OCI-LY7 (cell line): Measurements from ENCODE around the gene SPEM1. TPM values are rescaled to one million over a fixed set of nuclear protein-coding genes. Genes with fewer than 3 reads are reported as not detected.

Experiments
- BruUV-seq: library from RNA; stranded (reverse); fragments of 400-500 nt; replicated peaks from 2 replicates; lab custom pipeline; 2021; lab: Mats Ljungman, UMichigan
- CTCF ChIA-PET: fragments of 300-600 bp; sonication (Branson Sonifier 250); formaldehyde crosslinking; loops from one replicate; lab custom pipeline; 2022; ENCODE audit warnings: antibody characterized with exemption; ENCODE audit not compliant: unreplicated experiment; lab: Charles Lee
- POLR2A ChIA-PET: fragments of 300-600 bp; sonication (Branson Sonifier 250); formaldehyde crosslinking; loops from one replicate; lab custom pipeline; 2022; ENCODE audit warnings: antibody characterized with exemption; lab: Charles Lee
- DNase-seq: peaks from one replicate; pipeline ENCODE4 v3.0.0-alpha.2; 2015; ENCODE audit warnings: low spot score
- H2AFZ ChIP-seq: fragments of 200-600 bp; sonication (generic), shearing (Covaris generic); 2 replicates; pipeline ENCODE4 v1.6.1; 2014; ENCODE audit warnings: mild to moderate bottlenecking, antibody characterized with exemption, low read length, moderate library complexity
- H3K27ac ChIP-seq: fragments of 200-600 bp; sonication (generic); 2 replicates; pipeline ENCODE4 v1.5.1; 2014; ENCODE audit warnings: mixed run types, low read depth, mild to moderate bottlenecking, moderate library complexity, low read length, inconsistent platforms; ENCODE audit not compliant: poor library complexity, severe bottlenecking
- H3K36me3 ChIP-seq: fragments of 200-600 bp; sonication (generic); 2 replicates; pipeline ENCODE4 v1.6.1; 2014; ENCODE audit warnings: mild to moderate bottlenecking, antibody characterized with exemption, low read length, moderate library complexity, mixed read lengths; ENCODE audit not compliant: insufficient read depth
- H3K4me1 ChIP-seq: fragments of 200-600 bp; sonication (generic); 2 replicates; pipeline ENCODE4 v1.5.1; 2014; ENCODE audit warnings: mild to moderate bottlenecking, low read length; ENCODE audit not compliant: insufficient read depth, poor library complexity, severe bottlenecking
- H3K4me2 ChIP-seq: fragments of 200-600 bp; sonication (generic); 2 replicates; pipeline ENCODE4 v1.6.1; 2014; ENCODE audit warnings: mild to moderate bottlenecking, low read length
- H3K4me3 ChIP-seq: fragments of 200-600 bp; sonication (generic); 2 replicates; pipeline ENCODE4 v1.5.1; 2014; ENCODE audit warnings: mild to moderate bottlenecking, low read depth, low read length; ENCODE audit not compliant: poor library complexity, severe bottlenecking
- H3K79me2 ChIP-seq: fragments of 200-600 bp; sonication (generic); 2 replicates; pipeline ENCODE4 v1.6.1; 2016; ENCODE audit warnings: low read depth, mild to moderate bottlenecking, low read length, moderate library complexity, mixed read lengths; ENCODE audit not compliant: insufficient read depth
- H3K9me2 ChIP-seq: fragments of 200-600 bp; sonication (generic); 2 replicates; pipeline ENCODE4 v1.6.1; 2016; ENCODE audit warnings: mild to moderate bottlenecking, low read length, mixed read lengths; ENCODE audit not compliant: insufficient read depth
- H3K9me3 ChIP-seq: fragments of 200-600 bp; sonication (generic); 2 replicates; pipeline ENCODE4 v1.6.1; 2014; ENCODE audit warnings: mild to moderate bottlenecking, mixed run types, low read length, mixed read lengths
- H4K20me1 ChIP-seq: fragments of 200-600 bp; sonication (generic); 2 replicates; pipeline ENCODE4 v1.6.1; 2014; ENCODE audit warnings: mild to moderate bottlenecking, antibody characterized with exemption, low read length, moderate library complexity, mixed read lengths; ENCODE audit not compliant: insufficient read depth
- EZH2phosphoT487 ChIP-seq: fragments of 200-600 bp; sonication (generic); IDR thresholded peaks from 2 replicates; pipeline ENCODE4 v1.6.1; 2018; ENCODE audit warnings: low read depth, borderline replicate concordance, mild to moderate bottlenecking, mixed run types, antibody characterized with exemption, low read length, moderate library complexity, mixed read lengths
- intact Hi-C: fragments of 100-400 bp; cut with micrococcal nuclease; formaldehyde crosslinking; loops from one replicate; pipeline ENCODE4 v1.10.0; 2022; ENCODE audit not compliant: unreplicated experiment
- total RNA-seq, 2 experiments: library from RNA; depleted of rRNA in 1 of 2; stranded (reverse); fragments of >200 nt in 1 of 2; shearing (Covaris generic) in 1 of 2; gene quantifications; 2 replicates each; pipeline ENCODE4 v1.2.3, GENCODE V29; 2014 to 2022
- TF ChIP-seq, protein P1 (sequence below): fragments of 200-600 bp; sonication (generic); conservative IDR thresholded peaks from 2 replicates; pipeline ENCODE4 v1.5.1; 2014; ENCODE audit warnings: mild to moderate bottlenecking, antibody characterized with exemption, low read length, moderate library complexity, mixed read lengths

The SPEM1 gene
- total RNA-seq, 2 experiments from 2014 or later = not detected

DNA sequence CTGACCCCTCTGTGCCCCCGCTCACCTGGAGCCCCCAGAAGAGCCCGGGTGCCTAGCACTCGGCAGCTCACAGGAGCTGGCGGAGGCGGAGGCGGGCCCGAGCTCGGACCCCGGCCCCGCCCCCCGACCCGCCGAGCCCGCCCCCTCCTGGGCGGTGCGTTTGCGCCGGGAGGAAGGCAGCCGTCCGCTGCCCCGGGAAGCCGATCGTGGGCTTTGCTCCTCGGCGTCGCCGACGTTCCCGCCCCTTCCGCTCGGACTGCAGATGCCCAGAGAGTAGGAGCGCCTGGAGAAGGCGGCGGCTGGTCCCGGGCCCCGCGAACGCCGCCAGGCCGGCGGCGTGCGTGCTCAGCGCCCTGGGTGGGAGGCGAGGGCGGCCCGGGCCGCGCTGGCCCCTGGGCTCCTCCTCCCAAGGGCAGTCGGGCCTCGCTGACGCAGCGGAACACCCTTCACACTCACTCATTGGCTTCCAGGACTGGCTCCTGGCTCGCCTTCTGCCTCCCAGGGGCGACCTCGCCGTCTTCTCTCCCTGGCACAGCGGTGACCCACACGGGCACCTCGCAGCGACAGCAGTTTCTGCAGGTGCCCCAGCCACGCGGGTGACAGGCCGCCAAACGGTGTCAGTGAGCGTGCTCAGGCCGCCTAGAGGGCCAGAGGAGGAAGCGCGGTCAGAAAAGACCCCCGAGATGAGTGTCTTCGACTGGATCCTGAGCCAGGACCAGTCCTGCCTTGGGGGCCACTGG is 25.5 kb upstream of the SPEM1 start, which contains the start of gene PLSCR3:
Gene PLSCR3 (minus strand): TSS at position 74 of the 740 bp plus-strand sequence. CDS start 415 bp downstream, outside the sequence.
- intact Hi-C loops = no loop called here

DNA sequence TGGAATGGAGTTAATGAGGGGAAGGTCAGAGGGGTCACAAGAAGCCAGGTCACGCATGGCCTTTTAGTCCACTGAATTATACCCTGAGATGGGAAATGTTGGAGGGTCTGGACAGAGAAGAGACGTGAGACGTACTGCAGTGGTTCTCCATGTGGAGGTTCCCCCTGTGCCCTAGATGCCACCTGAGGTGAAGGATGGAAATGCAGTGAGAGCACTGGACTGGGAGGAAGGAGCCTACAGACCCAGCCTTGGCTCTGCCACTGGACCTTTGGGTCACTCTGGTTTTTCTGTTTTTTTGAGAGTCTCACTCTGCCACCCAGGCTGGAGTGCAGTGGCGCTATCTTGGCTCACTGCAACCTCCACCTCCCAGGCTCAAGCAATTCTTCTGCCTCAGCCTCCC is 24.0 kb upstream of the SPEM1 start:
- CTCF ChIA-PET = no interaction called here
- Histone ChIP-seq H3K4me3 (no peak overlapping the region), H3K79me2 (no peaks in the 10 kb centered on the region), H3K4me1 (peaks cover 9% of the 10 kb centered on the region), H3K36me3 (peaks cover 12% of the 10 kb centered on the region; the same call in 1 of the 2 replicates), H3K27ac (no peak overlapping the region), H3K9me2 (no peaks in the 10 kb centered on the region), H4K20me1 (no peaks in the 10 kb centered on the region), H3K9me3 (no peaks in the 10 kb centered on the region), H2AFZ (no peak overlapping the region), H3K4me2 (no peak overlapping the region)
- intact Hi-C loops = no loop called here
- DNase-seq = no peak
- POLR2A ChIA-PET = no interaction called here
- TF ChIP-seq, protein P1, sequence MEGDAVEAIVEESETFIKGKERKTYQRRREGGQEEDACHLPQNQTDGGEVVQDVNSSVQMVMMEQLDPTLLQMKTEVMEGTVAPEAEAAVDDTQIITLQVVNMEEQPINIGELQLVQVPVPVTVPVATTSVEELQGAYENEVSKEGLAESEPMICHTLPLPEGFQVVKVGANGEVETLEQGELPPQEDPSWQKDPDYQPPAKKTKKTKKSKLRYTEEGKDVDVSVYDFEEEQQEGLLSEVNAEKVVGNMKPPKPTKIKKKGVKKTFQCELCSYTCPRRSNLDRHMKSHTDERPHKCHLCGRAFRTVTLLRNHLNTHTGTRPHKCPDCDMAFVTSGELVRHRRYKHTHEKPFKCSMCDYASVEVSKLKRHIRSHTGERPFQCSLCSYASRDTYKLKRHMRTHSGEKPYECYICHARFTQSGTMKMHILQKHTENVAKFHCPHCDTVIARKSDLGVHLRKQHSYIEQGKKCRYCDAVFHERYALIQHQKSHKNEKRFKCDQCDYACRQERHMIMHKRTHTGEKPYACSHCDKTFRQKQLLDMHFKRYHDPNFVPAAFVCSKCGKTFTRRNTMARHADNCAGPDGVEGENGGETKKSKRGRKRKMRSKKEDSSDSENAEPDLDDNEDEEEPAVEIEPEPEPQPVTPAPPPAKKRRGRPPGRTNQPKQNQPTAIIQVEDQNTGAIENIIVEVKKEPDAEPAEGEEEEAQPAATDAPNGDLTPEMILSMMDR = no peak
- TF ChIP-seq EZH2phosphoT487 = no peak
- BruUV-seq = no TSS peak

More for the DNA sequence above, 25.5 kb upstream of the SPEM1 start, which contains the start of gene PLSCR3:
- CTCF ChIA-PET = interaction anchor here (0.6 kb wide), 1 partner anchor 39 kb away, joined by 3 read pairs; no protein-coding TSS in a partner anchor
- Histone ChIP-seq H3K4me2 (peak within 1 kb of the TSS; percentile 80), H2AFZ (peak within 1 kb of the TSS; percentile 63), H4K20me1 (no peaks in the 10 kb centered on the region), H3K9me3 (no peaks in the 10 kb centered on the region), H3K36me3 (peaks cover 12% of the 10 kb centered on the region; the same call in 1 of the 2 replicates), H3K9me2 (no peaks in the 10 kb centered on the region), H3K4me3 (peak within 1 kb of the TSS; percentile 72), H3K27ac (peak within 1 kb of the TSS; percentile 9), H3K4me1 (peaks cover 9% of the 10 kb centered on the region), H3K79me2 (no peaks in the 10 kb centered on the region)
- no TSS peak for BruUV-seq
- DNase-seq = peak; percentile 85
- no peak for TF ChIP-seq EZH2phosphoT487
- TF ChIP-seq, protein P1 = no peak; the same call in 1 of the 2 replicates
- POLR2A ChIA-PET = interaction anchor here (0.6 to 1.0 kb wide), 3 partner anchors 9 to 271 kb away, joined by 3 to 7 read pairs (median 3); partner anchors contain the start of gene TMEM256
